CD4-positive, alpha-beta T cell (primary cell): ENCODE data around the gene SNHG17. TPM values are rescaled to one million over a fixed set of nuclear protein-coding genes. Genes with fewer than 3 reads are reported as not detected.
"Not testable (repeated sequence)": the region's sequence is repeated elsewhere in the genome, so short reads cannot be mapped to it uniquely, and the experiment has no call there.

Experiments
- ATAC-seq: fragments of 200-7000 bp; cut with Tn5 transposase; one replicate; pipeline ENCODE4 v1.10.0; 2022; ENCODE audit warnings: mild to moderate bottlenecking; ENCODE audit not compliant: poor library complexity
- CTCF ChIA-PET: fragments of 350-600 bp; sonication (Branson Sonifier 250); formaldehyde crosslinking; loops from one replicate; lab custom pipeline; 2021; ENCODE audit warnings: antibody characterized with exemption, inconsistent platforms; lab: Charles Lee
- POLR2A ChIA-PET: fragments of 350-600 bp; sonication (Branson Sonifier 250); formaldehyde crosslinking; loops from one replicate; lab custom pipeline; 2021; ENCODE audit warnings: antibody characterized with exemption, inconsistent platforms; lab: Charles Lee
- DNase-seq, 14 experiments: peaks; one replicate each; pipeline ENCODE4 v3.0.0-alpha.2; 2013 to 2020; ENCODE audit warnings: mixed read lengths in 2 of 14
- H3K27ac ChIP-seq, 2 donors: one replicate each; pipeline versions ENCODE4 v1.5.1 to v1.7.0; 2013; ENCODE audit warnings: low read length in 2 of 2, low read depth in 1 of 2, mild to moderate bottlenecking in 1 of 2
- H3K27me3 ChIP-seq, 2 experiments: 1 replicate in 1 of 2; 2 replicates in 1 of 2; pipeline versions ENCODE4 v1.6.1 to v1.7.0; 2013; ENCODE audit warnings: low read length in 2 of 2, control low read depth in 1 of 2, mild to moderate bottlenecking in 1 of 2, moderate library complexity in 1 of 2; ENCODE audit not compliant: insufficient read depth in 2 of 2, control insufficient read depth in 1 of 2
- H3K36me3 ChIP-seq: one replicate; pipeline ENCODE4 v1.6.1; 2013; ENCODE audit warnings: low read length, control low read depth; ENCODE audit not compliant: insufficient read depth
- H3K4me1 ChIP-seq: one replicate; pipeline ENCODE4 v1.6.1; 2013; ENCODE audit warnings: low read length, control low read depth; ENCODE audit not compliant: insufficient read depth
- H3K4me3 ChIP-seq: one replicate; pipeline ENCODE4 v1.5.1; 2013; ENCODE audit warnings: mild to moderate bottlenecking, low read length, moderate library complexity
- H3K9me3 ChIP-seq, 2 experiments: 1 replicate in 1 of 2; 2 replicates in 1 of 2; pipeline versions ENCODE4 v1.6.1 to v1.7.0; 2013; ENCODE audit warnings: low read length in 2 of 2, mild to moderate bottlenecking in 2 of 2, control low read depth in 1 of 2, moderate library complexity in 1 of 2; ENCODE audit not compliant: control insufficient read depth in 1 of 2, insufficient read depth in 1 of 2
- H3K27ac Mint-ChIP-seq: one replicate; pipeline ENCODE4 v1.8.0; 2020; ENCODE audit warnings: mixed read lengths
- H3K27me3 Mint-ChIP-seq: one replicate; pipeline ENCODE4 v1.8.0; 2021; ENCODE audit warnings: mixed read lengths
- H3K36me3 Mint-ChIP-seq: one replicate; pipeline ENCODE4 v1.8.0; 2021; ENCODE audit warnings: low read depth, mixed read lengths
- H3K4me1 Mint-ChIP-seq: one replicate; pipeline ENCODE4 v1.8.0; 2021; ENCODE audit warnings: low read depth, mixed read lengths
- H3K4me3 Mint-ChIP-seq: one replicate; pipeline ENCODE4 v1.8.0; 2020; ENCODE audit warnings: mild to moderate bottlenecking, mixed read lengths
- H3K9me3 Mint-ChIP-seq: one replicate; pipeline ENCODE4 v1.8.0; 2020; ENCODE audit warnings: mixed read lengths
- CTCF ChIP-seq: fragments of 200-600 bp; IDR thresholded peaks from one replicate; pipeline ENCODE4 v1.8.0; 2022; ENCODE audit warnings: antibody characterized with exemption, mild to moderate bottlenecking
- intact Hi-C, 2 experiments: fragments of 100-400 bp; cut with DNase I in 1 of 2; cut with micrococcal nuclease in 1 of 2; formaldehyde crosslinking; loops; one replicate each; pipeline versions ENCODE4 v1.15.1 to v1.9.0; 2023 to 2025; cut with DNase I, micrococcal nuclease
- total RNA-seq, 174 experiments: library from RNA in 2 of 174; stranded (reverse) in 2 of 174; gene quantifications; one replicate each; pipeline ENCODE4 v1.2.3 and lab custom pipeline; 2021 to 2026

SNHG17 gene
- total RNA-seq, 2 experiments from 2014 or later = 94.1 to 99.3 TPM

- CTCF ChIA-PET = interaction anchor here (3.4 to 5.4 kb wide), 2 partner anchors 24 to 36 kb away, joined by 32 to 52 read pairs; partner anchors contain the start of gene SNHG17
- H3K9me3 Mint-ChIP-seq = no peaks in the 10 kb centered on the region
Measured at GRCh38 chr20:38471245-38471644, 36.1 kb upstream of the SNHG17 start.

GRCh38 chr20:38466983-38467382 lies 31.9 kb upstream of the SNHG17 start:
- Histone ChIP-seq H3K27ac (no peak overlapping the region), H3K27me3 (peaks cover 0 to 3% of the 10 kb centered on the region in 2 experiments), H3K36me3 (no peaks in the 10 kb centered on the region), H3K9me3 (peaks cover 0 to 4% of the 10 kb centered on the region in 2 experiments), H3K4me3 (no peak overlapping the region), H3K4me1 (peaks cover 3% of the 10 kb centered on the region)
- CTCF ChIA-PET = interaction anchor here (1.3 to 2.1 kb wide), 2 partner anchors 21 to 32 kb away, joined by 4 to 5 read pairs; partner anchors contain the start of gene SNHG17
- intact Hi-C loops = no loop called here
- no peak for DNase-seq
- no peak for ATAC-seq
- TF ChIP-seq CTCF = no peak
- H3K36me3 Mint-ChIP-seq = no peaks in the 10 kb centered on the region
- H3K4me1 Mint-ChIP-seq = peaks cover 4% of the 10 kb centered on the region
- no peak overlapping the region for H3K27ac Mint-ChIP-seq
- H3K4me3 Mint-ChIP-seq = no peak overlapping the region
- H3K9me3 Mint-ChIP-seq = no peaks in the 10 kb centered on the region
- POLR2A ChIA-PET = no interaction called here
- H3K27me3 Mint-ChIP-seq = no peaks in the 10 kb centered on the region

More at GRCh38 chr20:38471245-38471644, 36.1 kb upstream of the SNHG17 start:
- H3K27ac Mint-ChIP-seq = peak overlapping the region; percentile 88
- H3K36me3 Mint-ChIP-seq = peaks cover 19% of the 10 kb centered on the region
- ATAC-seq (no peak), DNase-seq (no peak)
- no peaks in the 10 kb centered on the region for H3K27me3 Mint-ChIP-seq
- POLR2A ChIA-PET = interaction anchor here (4.0 kb wide), 1 partner anchor 36 kb away, joined by 56 read pairs; the partner anchor contains the start of gene SNHG17
- Histone ChIP-seq H3K9me3 (no peaks in the 10 kb centered on the region), H3K27ac (no peak overlapping the region), H3K4me1 (peaks cover 23% of the 10 kb centered on the region), H3K27me3 (peaks cover 0 to 3% of the 10 kb centered on the region in 2 experiments), H3K36me3 (no peaks in the 10 kb centered on the region), H3K4me3 (no peak overlapping the region)
- peaks cover 43% of the 10 kb centered on the region for H3K4me1 Mint-ChIP-seq
- intact Hi-C loops = loop anchor here (5.0 to 10.0 kb wide), 5 partner anchors 276 to 1294 kb away; partner anchors contain the start of genes ACTR5 (in 1 of the 2), CTNNBL1 (in 1 of the 2), DHX35 (in 1 of the 2) and MROH8 (in 1 of the 2)
- peak overlapping the region; percentile 89 for H3K4me3 Mint-ChIP-seq
- no peak for TF ChIP-seq CTCF

- Histone ChIP-seq H3K27ac (no peak overlapping the region), H3K4me3 (no peak overlapping the region), H3K36me3 (no peaks in the 10 kb centered on the region), H3K27me3 (peaks cover 0 to 3% of the 10 kb centered on the region in 2 experiments), H3K4me1 (no peaks in the 10 kb centered on the region), H3K9me3 (peaks cover 0 to 4% of the 10 kb centered on the region in 2 experiments)
- TF ChIP-seq CTCF = no peak
- intact Hi-C loops = no loop called here
- H3K9me3 Mint-ChIP-seq = no peaks in the 10 kb centered on the region
- H3K4me3 Mint-ChIP-seq = no peak overlapping the region
- no peak for DNase-seq
- no peaks in the 10 kb centered on the region for H3K36me3 Mint-ChIP-seq
- ATAC-seq = no peak
- ChIA-PET CTCF (no interaction called here), POLR2A (no interaction called here)
- H3K27ac Mint-ChIP-seq = no peak overlapping the region
- no peaks in the 10 kb centered on the region for H3K27me3 Mint-ChIP-seq
- no peaks in the 10 kb centered on the region for H3K4me1 Mint-ChIP-seq
Measured at GRCh38 chr20:38466171-38466570, 31.0 kb upstream of the SNHG17 start.

- H3K27me3 ChIP-seq, ATAC-seq, CTCF ChIA-PET, H3K36me3 Mint-ChIP-seq, H3K4me1 ChIP-seq, H3K9me3 ChIP-seq, H3K27me3 Mint-ChIP-seq, intact Hi-C loops, H3K4me3 ChIP-seq, H3K27ac ChIP-seq, H3K27ac Mint-ChIP-seq, H3K9me3 Mint-ChIP-seq, POLR2A ChIA-PET, H3K36me3 ChIP-seq, DNase-seq, H3K4me3 Mint-ChIP-seq, H3K4me1 Mint-ChIP-seq: not testable (repeated sequence)
Measured at GRCh38 chr20:38461569-38461968, 26.4 kb upstream of the SNHG17 start.

- H3K4me1 Mint-ChIP-seq, POLR2A ChIA-PET, H3K36me3 ChIP-seq, H3K27me3 ChIP-seq, H3K27ac Mint-ChIP-seq, H3K9me3 ChIP-seq, ATAC-seq, H3K9me3 Mint-ChIP-seq, CTCF ChIA-PET, DNase-seq, H3K4me3 Mint-ChIP-seq, intact Hi-C loops, H3K36me3 Mint-ChIP-seq, H3K27me3 Mint-ChIP-seq, H3K4me3 ChIP-seq, H3K4me1 ChIP-seq, H3K27ac ChIP-seq: not testable (repeated sequence)
Measured at GRCh38 chr20:38461167-38461566, 26.0 kb upstream of the SNHG17 start.
